Activated T-helper 17 cell treated with anti-CD3 and anti-CD28 coated beads, Interleukin-2, amount 50 U/mL, for 72 hours (primary cell): Measurements from ENCODE around the gene ABTB1. TPM values are rescaled to one million over a fixed set of nuclear protein-coding genes. Genes with fewer than 3 reads are reported as not detected.

ENCODE experiments used
- ATAC-seq: fragments of 150-1000 bp; cut with Tn5 transposase; replicated peaks from 2 replicates; pipeline ENCODE4 v1.10.0; 2021; ENCODE audit warnings: mild to moderate bottlenecking, moderate library complexity
- H3K27ac Mint-ChIP-seq: one replicate; pipeline ENCODE4 v1.8.0; 2022; ENCODE audit warnings: mixed read lengths
- H3K27me3 Mint-ChIP-seq: one replicate; pipeline ENCODE4 v1.8.0; 2022; ENCODE audit warnings: mixed read lengths
- H3K36me3 Mint-ChIP-seq: one replicate; pipeline ENCODE4 v1.8.0; 2022; ENCODE audit warnings: low read depth, mild to moderate bottlenecking, mixed read lengths
- H3K4me1 Mint-ChIP-seq: one replicate; pipeline ENCODE4 v1.8.0; 2022; ENCODE audit warnings: mixed read lengths
- H3K4me3 Mint-ChIP-seq: one replicate; pipeline ENCODE4 v1.8.0; 2022; ENCODE audit warnings: mild to moderate bottlenecking, mixed read lengths
- H3K9me3 Mint-ChIP-seq: one replicate; pipeline ENCODE4 v1.8.0; 2022; ENCODE audit warnings: mixed read lengths
- total RNA-seq, 2 donors: library from RNA; stranded (reverse); gene quantifications; one replicate each; pipeline ENCODE4 v1.2.3, GENCODE V29; 2022

The ABTB1 gene
- total RNA-seq, 2 donors from 2014 or later = 16.1 to 23.6 TPM

- no peak overlapping the region for H3K27ac Mint-ChIP-seq
- no peaks in the 10 kb centered on the region for H3K36me3 Mint-ChIP-seq
- no peak for ATAC-seq
- H3K27me3 Mint-ChIP-seq = no peaks in the 10 kb centered on the region
- H3K9me3 Mint-ChIP-seq = no peaks in the 10 kb centered on the region
- no peak overlapping the region for H3K4me3 Mint-ChIP-seq
- H3K4me1 Mint-ChIP-seq = no peaks in the 10 kb centered on the region
Observed at GRCh38 chr3:127718916-127719290, 46.2 kb downstream of the ABTB1 start.

GRCh38 chr3:127719369-127719768 is 46.6 kb downstream of the ABTB1 start:
- ATAC-seq = no peak
- Mint-ChIP-seq H3K4me1 (no peaks in the 10 kb centered on the region), H3K27me3 (no peaks in the 10 kb centered on the region), H3K27ac (no peak overlapping the region), H3K9me3 (no peaks in the 10 kb centered on the region), H3K36me3 (no peaks in the 10 kb centered on the region), H3K4me3 (no peak overlapping the region)

GRCh38 chr3:127720161-127720823 is 47.5 kb downstream of the ABTB1 start:
- Mint-ChIP-seq H3K4me1 (no peaks in the 10 kb centered on the region), H3K4me3 (no peak overlapping the region), H3K36me3 (no peaks in the 10 kb centered on the region), H3K27ac (no peak overlapping the region), H3K9me3 (no peaks in the 10 kb centered on the region), H3K27me3 (peaks cover 6% of the 10 kb centered on the region)
- ATAC-seq = no peak

GRCh38 chr3:127720985-127721935 is 48.5 kb downstream of the ABTB1 start:
- H3K27ac Mint-ChIP-seq = no peak overlapping the region
- H3K36me3 Mint-ChIP-seq = no peaks in the 10 kb centered on the region
- H3K4me3 Mint-ChIP-seq = no peak overlapping the region
- H3K27me3 Mint-ChIP-seq = peaks cover 10% of the 10 kb centered on the region
- no peaks in the 10 kb centered on the region for H3K4me1 Mint-ChIP-seq
- no peaks in the 10 kb centered on the region for H3K9me3 Mint-ChIP-seq
- ATAC-seq = no peak

GRCh38 chr3:127722091-127722784 is 49.5 kb downstream of the ABTB1 start:
- no peak for ATAC-seq
- Mint-ChIP-seq H3K36me3 (no peaks in the 10 kb centered on the region), H3K4me3 (no peak overlapping the region), H3K4me1 (no peaks in the 10 kb centered on the region), H3K27ac (no peak overlapping the region), H3K27me3 (peaks cover 10% of the 10 kb centered on the region), H3K9me3 (no peaks in the 10 kb centered on the region)

- Mint-ChIP-seq H3K27ac (no peak overlapping the region), H3K9me3 (no peaks in the 10 kb centered on the region), H3K4me1 (no peaks in the 10 kb centered on the region), H3K36me3 (no peaks in the 10 kb centered on the region), H3K27me3 (peaks cover 10% of the 10 kb centered on the region), H3K4me3 (no peak overlapping the region)
- ATAC-seq = no peak
Observed at GRCh38 chr3:127723011-127723567, 50.3 kb downstream of the ABTB1 start.

GRCh38 chr3:127726894-127727293 is 54.1 kb downstream of the ABTB1 start:
- peaks cover 10% of the 10 kb centered on the region for H3K27me3 Mint-ChIP-seq
- no peaks in the 10 kb centered on the region for H3K9me3 Mint-ChIP-seq
- no peak overlapping the region for H3K4me3 Mint-ChIP-seq
- ATAC-seq = no peak
- no peak overlapping the region for H3K27ac Mint-ChIP-seq
- H3K4me1 Mint-ChIP-seq = no peaks in the 10 kb centered on the region
- no peaks in the 10 kb centered on the region for H3K36me3 Mint-ChIP-seq

GRCh38 chr3:127728417-127729015 is 55.8 kb downstream of the ABTB1 start:
- H3K9me3 Mint-ChIP-seq = no peaks in the 10 kb centered on the region
- no peaks in the 10 kb centered on the region for H3K36me3 Mint-ChIP-seq
- no peak for ATAC-seq
- H3K27ac Mint-ChIP-seq = no peak overlapping the region
- peaks cover 14% of the 10 kb centered on the region for H3K27me3 Mint-ChIP-seq
- no peaks in the 10 kb centered on the region for H3K4me1 Mint-ChIP-seq
- no peak overlapping the region for H3K4me3 Mint-ChIP-seq

- H3K9me3 Mint-ChIP-seq = no peaks in the 10 kb centered on the region
- peaks cover 19% of the 10 kb centered on the region for H3K27me3 Mint-ChIP-seq
- H3K27ac Mint-ChIP-seq = no peak overlapping the region
- H3K4me3 Mint-ChIP-seq = no peak overlapping the region
- no peak for ATAC-seq
- H3K4me1 Mint-ChIP-seq = no peaks in the 10 kb centered on the region
- no peaks in the 10 kb centered on the region for H3K36me3 Mint-ChIP-seq
Observed at GRCh38 chr3:127729556-127730056, 56.9 kb downstream of the ABTB1 start.

GRCh38 chr3:127730171-127730570 is 57.4 kb downstream of the ABTB1 start:
- Mint-ChIP-seq H3K27me3 (peaks cover 17% of the 10 kb centered on the region), H3K4me3 (no peak overlapping the region), H3K9me3 (no peaks in the 10 kb centered on the region), H3K27ac (no peak overlapping the region), H3K4me1 (no peaks in the 10 kb centered on the region), H3K36me3 (no peaks in the 10 kb centered on the region)
- ATAC-seq = no peak

Other genes with a start within 250 kb of the ABTB1 start
- gene TPRA1, start 82.2 kb upstream of the ABTB1 start, total RNA-seq = 10 to 100 TPM; 23.1 to 32.5 TPM
- 100 to 1,000 TPM; 143 to 221 TPM for gene MCM2, start 74.5 kb upstream of the ABTB1 start, total RNA-seq
- gene PODXL2, start 43.8 kb upstream of the ABTB1 start, total RNA-seq = 1 to 10 TPM in 1 of 2 donors, under 1 TPM in 1; 0.69 to 1.4 TPM
- gene MGLL, start 149.6 kb downstream of the ABTB1 start, total RNA-seq = 1 to 10 TPM; 1.2 to 1.4 TPM
- gene KBTBD12, start 242.3 kb downstream of the ABTB1 start, total RNA-seq = not detected